Measurements from ENCODE around the gene DLX1. TPM values are rescaled to one million over a fixed set of nuclear protein-coding genes. Genes with fewer than 3 reads are reported as not detected.

DLX1 gene
- total RNA-seq, 4 donors from 2014 or later: 0.40 TPM; not detected in 3

GRCh38 chr2:172089633-172090032 is 4.3 kb downstream of the DLX1 start:
- WGBS, 2 donors (ENCODE audit: low coverage in 1 of 2): 20 to 30% methylated on average over 3 to 5 of the region's 7 CpGs
- no peak for ATAC-seq
- no peak overlapping the region for H3K27ac ChIP-seq
- no peaks in the 10 kb centered on the region for H3K9me3 ChIP-seq
- no peak overlapping the region for H3K4me3 ChIP-seq
- peaks cover 0 to 58% (median 32%) of the 10 kb centered on the region in 3 donors for H3K4me1 ChIP-seq
- H3K36me3 ChIP-seq: no peaks in the 10 kb centered on the region
- TF ChIP-seq POLR2AphosphoS5 (IDR thresholded peaks at IDR 0.05) (no peak), EP300 (IDR thresholded peaks at IDR 0.05) (no peak), CTCF (IDR thresholded peaks at IDR 0.05) (no peak), POLR2A (IDR thresholded peaks at IDR 0.05) (no peak)
- peaks cover 100% of the 10 kb centered on the region for H3K27me3 ChIP-seq

GRCh38 chr2:172090044-172090961 is 5.0 kb downstream of the DLX1 start:
- Histone ChIP-seq H3K27me3 (peaks cover 100% of the 10 kb centered on the region), H3K4me1 (peaks cover 0 to 58% (median 32%) of the 10 kb centered on the region in 3 donors), H3K9me3 (no peaks in the 10 kb centered on the region), H3K27ac (peak overlapping the region in 1 of 4 donors; percentile 9), H3K36me3 (no peaks in the 10 kb centered on the region), H3K4me3 (peak overlapping the region in 1 of 2 donors; percentile 10)
- TF ChIP-seq POLR2A (IDR thresholded peaks at IDR 0.05) (no peak), EP300 (IDR thresholded peaks at IDR 0.05) (no peak), POLR2AphosphoS5 (IDR thresholded peaks at IDR 0.05) (no peak), CTCF (IDR thresholded peaks at IDR 0.05) (no peak)
- ATAC-seq: no peak
- 20% methylated on average over 1 of the region's 39 CpGs; no CpG with 5 or more reads in 1 of the 2 donors for WGBS, 2 donors (ENCODE audit: low coverage in 1 of 2)

GRCh38 chr2:172091000-172091641 is 5.8 kb downstream of the DLX1 start:
- Histone ChIP-seq H3K4me3 (no peak overlapping the region), H3K27ac (no peak overlapping the region), H3K27me3 (peaks cover 100% of the 10 kb centered on the region), H3K36me3 (no peaks in the 10 kb centered on the region), H3K9me3 (no peaks in the 10 kb centered on the region), H3K4me1 (peaks cover 0 to 58% (median 35%) of the 10 kb centered on the region in 3 donors)
- TF ChIP-seq EP300 (IDR thresholded peaks at IDR 0.05) (no peak), POLR2A (IDR thresholded peaks at IDR 0.05) (no peak), POLR2AphosphoS5 (IDR thresholded peaks at IDR 0.05) (no peak), CTCF (IDR thresholded peaks at IDR 0.05) (no peak)
- 8 to 15% methylated on average over 5 to 13 of the region's 13 CpGs for WGBS, 2 donors (ENCODE audit: low coverage in 1 of 2)
- no peak for ATAC-seq

- no peaks in the 10 kb centered on the region for H3K9me3 ChIP-seq
- H3K4me1 ChIP-seq: peaks cover 0 to 58% (median 35%) of the 10 kb centered on the region in 3 donors
- no peak overlapping the region for H3K27ac ChIP-seq
- H3K27me3 ChIP-seq: peaks cover 100% of the 10 kb centered on the region
- TF ChIP-seq POLR2AphosphoS5 (IDR thresholded peaks at IDR 0.05) (no peak), EP300 (IDR thresholded peaks at IDR 0.05) (no peak), CTCF (IDR thresholded peaks at IDR 0.05) (no peak), POLR2A (IDR thresholded peaks at IDR 0.05) (no peak)
- H3K4me3 ChIP-seq: no peak overlapping the region
- no peak for ATAC-seq
- WGBS, 2 donors (ENCODE audit: low coverage in 1 of 2): 18 to 26% methylated on average over 8 to 11 of the region's 11 CpGs
- no peaks in the 10 kb centered on the region for H3K36me3 ChIP-seq
These were observed 6.7 kb downstream of the DLX1 start for GRCh38 chr2:172091761-172092566.
